ENCODE results near the gene IDH3G.

IDH3G gene

GRCh38 chrX:153784325-153784967 is 9.7 kb downstream of the IDH3G start:
- DNase-seq = no peak

- DNase-seq = no peak
These were observed 10.7 kb downstream of the IDH3G start for GRCh38 chrX:153783378-153784013.

GRCh38 chrX:153782871-153783270 is 11.3 kb downstream of the IDH3G start:
- no peak for DNase-seq

DNA sequence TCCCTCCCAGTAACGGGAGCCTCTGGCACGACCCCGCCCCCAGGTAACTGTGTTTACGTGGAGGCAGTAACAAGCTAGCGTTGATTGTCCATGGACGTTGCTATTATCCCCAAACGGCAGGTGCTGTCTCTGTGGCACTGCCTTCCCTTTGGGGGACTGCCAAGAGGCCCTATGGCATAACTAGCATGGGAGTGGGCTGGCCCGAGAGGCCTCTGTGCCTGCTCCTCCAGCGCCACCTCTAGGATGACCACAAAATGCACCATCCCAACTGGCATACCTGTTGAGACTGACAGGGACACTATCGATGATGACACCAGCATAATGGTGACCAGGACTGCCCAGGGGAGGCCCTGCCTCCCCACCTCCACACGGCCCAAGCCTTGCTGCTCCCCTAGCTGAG is 11.9 kb downstream of the IDH3G start:
- no peak for DNase-seq

- no peak for DNase-seq
These were observed 12.6 kb downstream of the IDH3G start for GRCh38 chrX:153781428-153782047.

DNA sequence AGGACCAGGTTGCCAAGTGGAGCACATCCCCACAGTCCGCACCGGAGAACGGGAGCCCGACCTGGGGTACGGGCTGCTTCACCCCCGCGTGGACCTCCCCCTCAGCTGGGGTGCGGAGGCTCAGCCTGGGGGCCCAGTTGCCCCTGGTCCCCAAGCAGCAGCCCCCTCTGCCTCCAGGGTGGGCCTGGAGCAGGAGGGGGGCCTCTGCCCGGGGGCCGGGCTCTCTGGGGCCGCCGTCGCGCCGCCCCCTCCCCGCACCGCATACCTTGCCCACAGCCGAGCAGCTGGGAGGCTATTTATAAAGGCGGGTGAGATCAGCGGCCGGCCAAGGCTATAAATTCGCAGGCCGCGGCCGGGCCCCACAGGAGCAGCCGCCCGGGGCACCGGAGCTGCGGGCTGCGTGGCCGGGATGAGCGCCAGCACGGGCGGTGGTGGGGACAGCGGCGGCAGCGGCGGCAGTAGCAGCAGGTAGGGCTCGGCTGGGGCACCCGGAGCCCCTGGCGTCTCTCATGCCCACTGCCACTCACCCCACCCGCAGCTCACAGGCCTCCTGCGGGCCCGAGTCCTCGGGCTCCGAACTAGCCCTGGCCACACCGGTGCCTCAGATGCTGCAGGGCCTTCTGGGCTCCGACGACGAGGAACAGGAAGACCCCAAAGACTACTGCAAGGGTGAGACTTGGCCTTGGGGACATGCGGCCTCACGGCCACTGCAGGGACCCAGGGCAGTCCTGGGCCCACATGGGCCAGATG is 13.3 kb downstream of the IDH3G start, which contains the start of gene SRPK3:
TSS of gene SRPK3 (plus strand) at position 364 of the 750 bp plus-strand sequence. CDS start at position 410, 46 bp downstream.
- no peak for DNase-seq

DNA sequence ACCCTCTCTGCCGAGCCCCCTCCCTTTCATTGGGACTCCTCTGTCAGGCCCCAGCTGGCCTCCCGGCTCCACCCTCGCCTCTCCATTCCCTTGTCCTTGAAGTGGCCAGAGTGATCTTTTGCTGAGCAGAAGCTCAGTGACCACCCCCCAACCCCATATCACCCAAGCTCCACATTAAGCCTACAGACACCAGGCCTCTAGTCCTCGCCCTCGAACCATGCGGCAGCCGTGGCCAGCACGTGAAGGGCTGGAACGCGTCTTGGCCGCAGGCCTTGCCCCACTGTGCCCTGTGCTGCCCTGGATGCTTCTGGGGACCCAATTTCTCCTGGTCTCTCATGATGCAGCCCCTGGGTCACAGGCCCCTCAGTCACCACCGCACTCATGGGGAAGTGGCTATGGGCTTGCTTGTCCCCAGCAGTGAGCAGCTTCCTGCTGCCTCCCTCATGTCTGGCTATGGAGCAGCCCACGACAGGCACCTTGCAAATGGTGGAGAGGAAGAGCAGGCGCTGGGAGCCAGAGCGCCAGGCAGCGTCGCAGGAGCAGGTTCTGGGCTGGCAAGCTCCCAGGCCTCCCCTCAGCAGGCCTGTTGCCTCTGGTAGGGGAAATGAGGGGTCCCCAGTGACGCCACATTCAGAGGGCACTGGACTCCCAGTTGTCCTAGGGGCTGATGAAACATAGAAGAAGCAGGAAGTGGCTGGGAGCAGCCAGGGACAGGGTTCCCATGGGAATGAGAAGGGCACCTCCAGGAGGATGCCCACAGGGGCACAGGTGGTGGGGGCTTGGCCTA is 14.1 kb downstream of the IDH3G start:
- no peak for DNase-seq

- no peak for DNase-seq
These were observed 15.5 kb downstream of the IDH3G start for GRCh38 chrX:153778684-153779101.

DNA sequence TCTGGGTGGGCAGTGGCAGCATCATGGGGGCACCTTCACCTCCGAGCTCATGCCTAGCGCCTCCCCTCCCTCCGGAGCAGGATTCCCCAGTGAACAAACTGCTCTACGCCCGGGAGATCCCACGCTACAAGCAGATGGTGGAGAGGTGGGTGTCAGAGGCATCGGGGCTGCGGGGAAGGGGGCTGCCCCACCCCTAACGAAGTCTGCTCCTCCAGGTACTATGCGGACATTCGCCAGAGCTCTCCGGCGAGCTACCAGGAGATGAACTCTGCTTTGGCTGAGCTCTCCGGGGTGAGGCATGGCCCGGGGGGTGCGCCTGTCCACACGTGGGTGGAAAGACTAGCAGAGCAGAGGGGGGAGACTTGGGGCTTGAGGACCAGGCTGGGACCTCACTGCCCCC is 16.0 kb downstream of the IDH3G start:
- no peak for DNase-seq

GRCh38 chrX:153777261-153778090 is 16.7 kb downstream of the IDH3G start:
- DNase-seq = no peak

DNA sequence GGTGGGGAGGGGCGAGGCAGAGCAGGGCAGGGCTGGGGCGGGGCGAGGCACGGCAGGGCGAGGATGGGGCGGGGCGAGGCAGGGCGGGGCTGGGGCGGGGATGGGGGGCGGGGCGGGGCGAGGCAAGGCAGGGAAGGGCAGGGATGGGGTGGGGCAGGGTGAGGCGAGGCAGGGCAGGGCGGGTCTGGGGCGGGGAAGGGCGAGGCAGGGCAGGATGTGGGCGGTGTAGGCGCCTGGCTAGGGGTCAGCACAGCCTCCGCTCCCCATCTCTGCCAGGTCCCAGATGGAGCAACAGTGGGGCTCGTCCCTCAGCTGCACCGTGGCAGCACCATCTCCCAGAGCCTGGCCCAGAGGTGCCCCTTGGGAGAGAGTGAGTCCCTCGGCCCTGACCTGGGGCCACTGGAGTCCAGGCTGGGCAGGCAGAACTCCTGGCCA is 17.5 kb downstream of the IDH3G start:
- DNase-seq = no peak

DNA sequence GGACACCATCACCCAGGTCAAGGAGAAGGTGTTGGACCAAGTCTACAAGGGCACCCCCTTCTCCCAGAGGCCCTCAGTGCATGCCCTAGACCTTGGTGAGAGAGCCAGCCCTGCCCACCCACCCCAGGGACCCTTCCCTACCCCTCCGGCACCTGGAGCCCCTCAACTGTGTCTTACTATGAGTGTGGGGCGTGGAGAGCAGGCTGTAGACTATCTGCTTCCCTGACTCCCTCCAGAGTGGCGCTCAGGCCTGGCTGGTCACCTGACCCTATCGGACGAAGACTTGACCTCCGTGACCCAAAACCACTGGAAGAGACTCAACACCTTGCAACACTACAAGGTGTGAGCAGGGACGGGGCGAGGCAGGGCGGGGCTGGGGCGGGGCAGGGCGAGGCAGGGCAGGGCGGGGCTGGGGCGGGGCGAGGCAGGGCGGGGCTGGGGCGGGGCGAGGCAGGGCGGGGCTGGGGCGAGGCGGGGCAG is 18.0 kb downstream of the IDH3G start:
- DNase-seq = no peak

DNA sequence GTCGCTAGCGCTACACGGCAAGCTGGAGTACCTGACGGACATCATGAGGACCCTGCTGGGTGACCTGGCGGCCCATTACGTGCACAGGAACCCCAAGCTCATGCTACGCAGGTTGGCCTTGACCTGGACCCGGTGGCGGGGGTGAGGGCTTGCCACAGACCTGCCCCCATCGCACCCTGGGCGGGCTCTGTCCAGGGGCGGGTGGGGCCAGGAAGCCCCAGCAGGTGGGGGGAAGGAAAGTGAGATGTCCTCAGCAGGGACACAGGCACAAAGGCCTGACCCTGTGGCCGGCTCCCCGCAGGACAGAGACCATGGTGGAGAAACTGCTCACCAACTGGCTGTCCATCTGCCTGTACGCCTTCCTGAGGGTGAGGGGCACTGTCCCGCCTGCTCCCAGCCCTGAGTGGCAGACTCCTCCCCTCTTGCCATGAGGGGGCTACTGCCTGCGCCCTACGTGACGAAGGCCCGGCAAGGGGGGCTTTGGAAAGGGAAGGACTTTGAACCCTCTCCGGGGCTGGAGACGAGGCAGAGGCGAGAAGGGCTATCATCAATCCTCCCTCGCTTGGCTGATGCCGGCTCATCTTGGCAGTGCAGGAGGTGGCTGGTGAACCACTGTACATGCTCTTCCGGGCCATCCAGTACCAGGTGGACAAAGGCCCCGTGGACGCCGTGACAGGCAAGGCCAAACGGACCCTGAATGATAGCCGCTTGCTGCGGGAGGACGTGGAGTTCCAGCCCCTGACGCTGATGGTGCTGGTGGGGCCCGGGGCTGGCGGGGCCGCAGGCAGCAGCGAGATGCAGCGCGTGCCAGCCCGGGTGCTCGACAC is 18.7 kb downstream of the IDH3G start:
- no peak for DNase-seq

DNA sequence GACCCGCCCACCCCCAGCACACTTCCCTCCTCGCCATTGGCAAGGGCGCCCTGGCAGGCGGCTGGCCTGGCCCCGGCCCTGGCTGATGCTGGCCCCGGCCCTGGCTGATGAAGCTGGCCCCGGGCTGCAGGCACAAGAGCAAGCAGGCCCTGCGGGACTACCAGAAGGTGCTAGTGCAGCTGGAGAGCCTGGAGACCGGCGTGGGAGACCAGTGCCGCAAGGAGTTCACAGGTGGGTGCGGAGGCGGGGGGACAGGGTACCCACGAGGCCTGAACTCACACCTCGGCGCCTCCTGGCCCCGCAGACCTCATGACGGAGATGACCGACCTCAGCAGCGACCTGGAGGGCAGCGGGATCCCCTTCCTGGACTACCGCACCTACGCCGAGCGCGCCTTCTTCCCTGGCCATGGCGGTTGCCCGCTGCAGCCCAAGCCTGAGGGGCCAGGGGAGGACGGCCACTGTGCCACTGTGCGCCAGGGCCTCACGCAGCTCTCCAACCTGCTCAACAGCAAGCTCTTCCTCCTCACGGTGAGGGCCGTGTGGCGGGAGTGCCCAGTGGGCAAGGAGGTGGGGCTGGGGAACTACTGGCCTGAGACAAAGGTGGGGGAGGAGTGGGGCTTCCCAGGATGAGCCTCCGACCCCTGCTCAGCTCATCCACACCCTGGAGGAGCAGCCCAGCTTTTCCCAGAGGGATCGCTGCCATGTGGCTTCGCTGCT is 19.4 kb downstream of the IDH3G start:
- DNase-seq = no peak

- DNase-seq = no peak
These were observed 20.2 kb downstream of the IDH3G start for GRCh38 chrX:153773741-153774575.

GRCh38 chrX:153773218-153773611 is 21.0 kb downstream of the IDH3G start:
- DNase-seq = no peak

DNA sequence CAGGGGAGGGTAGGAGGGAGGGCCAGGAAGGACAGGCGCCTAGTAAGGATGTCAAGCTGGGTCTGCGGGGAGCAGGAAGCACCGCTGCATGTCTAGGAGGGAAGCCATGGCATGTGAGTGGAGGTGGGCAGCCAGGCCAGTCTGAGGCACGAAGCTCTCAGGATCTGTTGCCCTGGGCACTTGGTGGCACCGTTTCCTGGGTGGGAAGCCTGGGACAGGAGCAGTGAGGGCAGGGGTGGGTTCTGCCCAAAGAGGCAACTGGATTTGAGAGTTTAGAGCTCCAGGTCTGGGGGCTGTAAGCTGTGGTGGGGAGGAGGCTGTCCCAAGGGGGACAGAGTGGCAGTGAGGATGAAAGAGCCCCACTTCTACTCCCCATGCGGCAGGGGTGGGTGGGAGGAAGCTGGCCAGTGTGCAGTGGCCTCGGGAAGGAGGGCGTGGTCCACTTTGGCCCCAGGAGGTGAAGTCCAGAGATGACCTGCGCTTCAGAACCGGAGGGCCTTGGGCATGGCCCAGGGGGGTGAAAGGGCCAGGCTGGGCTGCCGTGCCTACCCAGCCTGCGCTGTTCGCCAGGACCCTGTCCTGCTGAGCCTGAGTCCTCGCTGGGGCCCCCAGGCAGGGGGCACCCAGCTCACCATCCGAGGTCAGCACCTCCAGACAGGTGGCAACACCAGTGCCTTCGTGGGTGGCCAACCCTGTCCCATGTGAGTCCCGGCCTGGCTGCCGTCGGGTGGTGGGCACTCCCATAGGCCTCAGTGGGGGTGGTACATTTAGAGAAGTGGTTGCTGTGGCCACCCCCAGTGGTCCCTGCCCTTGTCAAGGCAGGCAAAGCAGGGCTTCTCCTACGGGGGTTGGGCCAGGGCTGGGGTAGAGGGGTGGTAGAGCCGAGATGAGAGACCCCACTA is 21.6 kb downstream of the IDH3G start:
- DNase-seq = no peak

Data from midbrain (tissue), 1 donor.